HG02973 (cell line): ENCODE data around the gene NFATC4.

Experiments used
- ATAC-seq: cut with Tn5 transposase; IDR thresholded peaks from one replicate; pipeline ENCODE4 v1.9.1; 2021; ENCODE audit warnings: moderate library complexity; ENCODE audit not compliant: unreplicated experiment

The NFATC4 gene

GRCh38 chr14:24427537-24428508 is 59.8 kb downstream of the NFATC4 start:
- ATAC-seq = no peak

- ATAC-seq = no peak
Observed at GRCh38 chr14:24428628-24429394, 60.8 kb downstream of the NFATC4 start.
